DND-41 (cell line): ENCODE results near the gene LMX1A.

Experiments
- ATAC-seq: fragments of 200-7000 bp; cut with Tn5 transposase; 3 replicates; pipeline ENCODE4 v1.9.1; 2021; ENCODE audit warnings: low read depth; ENCODE audit not compliant: insufficient read depth
- DNase-seq: peaks from one replicate; pipeline ENCODE4 v3.0.0-alpha.2; 2020
- H2AFZ ChIP-seq: 2 replicates; pipeline ENCODE4 v1.6.0; 2012; ENCODE audit warnings: low read depth, low read length
- H3K27ac ChIP-seq: 2 replicates; pipeline ENCODE4 v1.5.1; 2012; ENCODE audit warnings: low read length, inconsistent platforms
- H3K27me3 ChIP-seq: fragments of 200-600 bp; sonication (generic); 2 replicates; pipeline ENCODE4 v1.6.0; 2012; ENCODE audit warnings: low read length, mild to moderate bottlenecking, inconsistent platforms; ENCODE audit not compliant: insufficient read depth, poor library complexity
- H3K36me3 ChIP-seq: 2 replicates; pipeline ENCODE4 v1.5.1; 2012; ENCODE audit warnings: low read length, inconsistent platforms; ENCODE audit not compliant: insufficient read depth
- H3K4me1 ChIP-seq: 2 replicates; pipeline ENCODE4 v1.5.1; 2012; ENCODE audit warnings: mild to moderate bottlenecking, low read length; ENCODE audit not compliant: insufficient read depth
- H3K4me2 ChIP-seq: 2 replicates; pipeline ENCODE4 v1.6.0; 2012; ENCODE audit warnings: mild to moderate bottlenecking, moderate library complexity, low read length, inconsistent platforms; ENCODE audit not compliant: insufficient read depth
- H3K4me3 ChIP-seq, 2 experiments: fragments of 200-600 bp in 1 of 2; shearing (Covaris generic) in 1 of 2; 2 replicates each; pipeline ENCODE4 v1.5.1; 2012 to 2016; ENCODE audit warnings: inconsistent platforms in 2 of 2, low read length in 2 of 2, mild to moderate bottlenecking in 2 of 2, low read depth in 1 of 2, moderate library complexity in 1 of 2
- H3K79me2 ChIP-seq: 2 replicates; pipeline ENCODE4 v1.6.0; 2012; ENCODE audit warnings: low read length, inconsistent platforms; ENCODE audit not compliant: insufficient read depth
- H3K9ac ChIP-seq: 2 replicates; pipeline ENCODE4 v1.6.0; 2012; ENCODE audit warnings: low read depth, mild to moderate bottlenecking, inconsistent platforms, low read length, moderate library complexity
- H3K9me3 ChIP-seq: 2 replicates; pipeline ENCODE4 v1.5.1; 2012; ENCODE audit warnings: low read length, moderate library complexity, mild to moderate bottlenecking, inconsistent platforms; ENCODE audit not compliant: insufficient read depth, severe bottlenecking
- H4K20me1 ChIP-seq: 2 replicates; pipeline ENCODE4 v1.6.0; 2012; ENCODE audit warnings: low read length; ENCODE audit not compliant: insufficient read depth
- CTCF ChIP-seq: IDR thresholded peaks from 2 replicates; pipeline ENCODE4 v1.5.1; 2012; ENCODE audit warnings: borderline replicate concordance, low read length, moderate library complexity, mild to moderate bottlenecking; ENCODE audit not compliant: poor library complexity, severe bottlenecking; ENCODE audit errors: extremely low read depth
- EZH2 ChIP-seq: IDR thresholded peaks from 3 replicates; pipeline ENCODE4 v1.6.1; 2012; ENCODE audit warnings: borderline replicate concordance, low read depth, mild to moderate bottlenecking, moderate library complexity, low read length, inconsistent platforms; ENCODE audit not compliant: severe bottlenecking

The LMX1A gene

GRCh38 chr1:165152109-165152508, 204.4 kb downstream of the LMX1A start:
- H3K79me2 ChIP-seq = no peaks in the 10 kb centered on the region
- H3K27me3 ChIP-seq = peaks cover 9% of the 10 kb centered on the region
- no peak overlapping the region for H3K9ac ChIP-seq
- no peaks in the 10 kb centered on the region for H4K20me1 ChIP-seq
- H3K27ac ChIP-seq = no peak overlapping the region
- H3K4me1 ChIP-seq = no peaks in the 10 kb centered on the region
- no peak for TF ChIP-seq CTCF
- TF ChIP-seq EZH2 = no peak
- no peak overlapping the region for H2AFZ ChIP-seq
- no peak overlapping the region for H3K4me2 ChIP-seq
- DNase-seq (no peak), ATAC-seq (no peak)
- H3K9me3 ChIP-seq = no peaks in the 10 kb centered on the region
- no peak overlapping the region for H3K4me3 ChIP-seq
- no peaks in the 10 kb centered on the region for H3K36me3 ChIP-seq
